IPS-11a (cell line): ENCODE results near the gene C17orf50.

Experiments used
- H3K4me3 ChIP-seq: one replicate; pipeline ENCODE4 v1.5.1; 2013; ENCODE audit warnings: low read depth, low read length, control low read depth

C17orf50 gene

DNA sequence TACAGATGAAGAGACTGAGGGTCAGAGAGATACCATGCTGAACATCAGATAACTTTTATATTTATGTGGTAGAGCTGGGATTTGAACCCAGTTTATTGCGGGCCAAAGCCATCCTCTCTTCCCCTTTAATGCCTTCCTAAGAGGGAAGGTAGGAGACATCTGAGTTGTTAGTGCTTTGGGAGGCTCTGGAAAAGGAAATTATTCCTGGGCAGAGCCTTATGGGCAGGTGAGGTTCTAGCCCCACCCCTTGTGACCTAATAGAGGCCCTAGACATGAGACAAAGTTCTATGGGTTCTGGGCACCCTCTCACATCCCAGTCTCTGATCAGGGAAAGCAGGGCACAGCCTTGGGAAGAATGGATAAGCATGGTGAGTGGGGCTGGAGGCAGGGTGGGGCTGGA is at the start of gene C17orf50:
TSS of gene C17orf50 (plus strand) at position 301 of the 400 bp plus-strand sequence. CDS start at position 356, 55 bp downstream.
- no peak within 1 kb of the TSS for H3K4me3 ChIP-seq

DNA sequence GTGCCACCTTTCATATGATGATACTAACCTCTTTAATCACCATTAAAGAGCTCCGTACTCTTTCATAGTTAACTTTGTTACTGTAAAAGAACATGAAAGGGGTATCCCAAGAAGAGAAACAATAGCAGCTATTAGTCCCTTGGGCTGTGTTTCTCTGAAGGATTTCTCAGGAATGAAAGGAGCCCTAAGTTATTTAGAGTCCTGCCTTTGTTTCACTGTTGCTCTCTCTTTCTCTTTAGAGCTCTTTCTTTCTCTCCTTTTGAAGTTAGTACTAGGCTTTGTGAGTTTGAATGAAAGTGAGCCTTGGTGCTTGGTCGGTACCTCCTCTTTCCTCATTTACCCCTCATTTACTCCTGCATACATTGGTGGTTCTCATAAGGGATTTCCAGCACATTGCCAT is 49.7 kb upstream of the C17orf50 start:
- no peak overlapping the region for H3K4me3 ChIP-seq

- H3K4me3 ChIP-seq = no peak overlapping the region
Measured at GRCh38 chr17:35713069-35713728, 47.5 kb upstream of the C17orf50 start.

- no peak overlapping the region for H3K4me3 ChIP-seq
Measured at GRCh38 chr17:35714988-35715387, 45.7 kb upstream of the C17orf50 start.

- H3K4me3 ChIP-seq = no peak overlapping the region
Measured at GRCh38 chr17:35715416-35715815, 45.3 kb upstream of the C17orf50 start.

- no peak overlapping the region for H3K4me3 ChIP-seq
Measured at GRCh38 chr17:35716173-35716572, 44.5 kb upstream of the C17orf50 start.

- H3K4me3 ChIP-seq = no peak overlapping the region
Measured at GRCh38 chr17:35716897-35717465, 43.7 kb upstream of the C17orf50 start.

DNA sequence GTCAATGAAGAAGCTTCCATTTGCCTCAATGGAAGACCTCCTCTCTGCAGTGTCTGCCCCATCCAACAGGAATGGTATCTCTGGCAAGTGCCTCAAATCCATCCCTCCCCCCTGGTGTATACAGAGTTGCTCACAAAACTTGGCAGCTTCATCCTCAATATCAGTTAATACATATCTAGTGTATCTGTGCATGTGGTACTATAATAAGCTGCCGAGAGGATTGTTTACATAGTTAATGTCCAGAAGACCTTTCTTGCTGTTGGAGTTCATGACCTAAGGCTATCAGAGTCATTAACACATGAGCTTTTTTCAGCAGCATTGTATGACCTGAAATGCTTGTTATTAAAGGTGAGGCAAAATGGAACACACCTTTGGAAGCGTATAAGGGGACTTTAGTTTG is 43.2 kb upstream of the C17orf50 start:
- no peak overlapping the region for H3K4me3 ChIP-seq

DNA sequence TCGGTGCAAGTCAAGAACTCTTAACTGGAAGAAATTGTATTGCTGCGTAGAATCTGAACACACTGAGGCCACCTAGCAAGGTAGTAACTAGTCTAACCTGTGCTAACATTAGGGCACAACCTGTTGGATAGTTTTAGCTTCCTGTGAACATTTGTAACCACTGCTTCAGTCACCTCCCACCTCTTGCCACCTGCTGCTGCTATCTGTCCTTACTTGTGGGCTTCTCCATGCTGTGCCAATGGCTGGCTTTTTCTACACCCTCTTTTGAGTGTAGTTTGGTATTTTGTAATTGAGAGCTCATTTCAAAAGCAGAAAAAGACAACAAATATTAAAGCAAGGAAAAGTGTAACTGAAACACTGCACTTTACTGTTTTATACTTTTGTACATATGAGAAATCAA is 37.0 kb upstream of the C17orf50 start:
- H3K4me3 ChIP-seq = no peak overlapping the region

DNA sequence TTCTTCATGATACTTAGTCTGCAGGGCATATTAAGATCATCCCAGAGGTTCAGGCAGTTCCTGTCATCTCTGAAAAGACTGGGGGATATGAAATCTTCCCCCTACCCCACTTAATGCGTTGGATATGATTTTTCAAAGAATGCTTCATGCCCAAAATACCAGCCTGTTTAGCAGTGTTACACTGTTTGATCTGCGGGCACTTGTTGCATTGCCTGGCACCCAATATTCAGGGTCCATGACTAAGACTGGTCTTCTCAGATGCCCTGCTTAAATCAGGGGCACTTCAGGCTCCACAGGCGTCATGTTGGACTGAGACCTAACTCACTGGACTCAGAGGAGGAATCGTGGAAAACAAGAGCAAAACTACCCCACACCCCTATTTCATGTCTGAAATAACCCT is 35.6 kb upstream of the C17orf50 start:
- no peak overlapping the region for H3K4me3 ChIP-seq

DNA sequence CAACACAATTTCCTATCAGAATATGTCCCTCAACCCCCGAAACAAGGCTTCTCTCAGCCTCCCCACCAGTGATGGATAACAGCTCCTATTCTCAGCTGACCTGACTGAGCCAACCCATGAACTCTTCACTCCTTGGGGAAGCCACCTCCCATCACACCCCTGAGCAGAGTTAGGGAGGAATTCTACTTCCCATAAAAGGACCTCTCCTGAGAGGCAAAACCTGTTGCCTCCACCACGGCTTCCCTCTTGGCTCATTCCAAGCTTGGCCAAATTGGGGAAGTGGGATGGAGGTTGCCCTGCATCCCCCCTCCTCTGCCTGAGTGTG is 34.9 kb upstream of the C17orf50 start:
- no peak overlapping the region for H3K4me3 ChIP-seq

GRCh38 chr17:35726127-35726952 is 34.3 kb upstream of the C17orf50 start:
- H3K4me3 ChIP-seq = no peak overlapping the region

DNA sequence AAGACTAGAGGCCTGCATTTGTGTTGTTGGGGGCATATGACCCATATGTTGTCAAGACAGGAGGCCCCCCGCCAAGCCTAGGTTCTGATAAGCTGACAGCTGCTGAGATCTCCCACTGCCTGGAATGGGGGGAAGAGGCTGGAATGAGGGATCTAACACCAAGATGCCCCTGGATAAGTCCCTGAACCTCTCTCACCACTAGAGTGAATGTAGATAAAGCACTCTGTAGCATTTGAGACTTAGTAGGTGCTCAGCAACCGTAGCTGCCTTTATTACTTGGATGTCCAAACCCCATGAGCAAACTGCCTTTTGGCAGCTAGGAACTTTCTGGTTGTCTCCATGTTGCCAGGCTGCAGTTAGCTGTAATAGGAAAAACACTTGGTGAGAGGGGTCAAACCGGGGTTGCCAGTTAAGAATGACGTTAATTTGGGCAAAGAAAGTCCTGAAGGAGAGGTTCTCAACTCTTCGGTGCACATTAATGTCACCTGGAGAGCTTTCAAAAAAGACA is 33.7 kb upstream of the C17orf50 start:
- H3K4me3 ChIP-seq = no peak overlapping the region

GRCh38 chr17:35727635-35728034 is 33.1 kb upstream of the C17orf50 start:
- no peak overlapping the region for H3K4me3 ChIP-seq

- H3K4me3 ChIP-seq = no peak overlapping the region
Measured at GRCh38 chr17:35728551-35728950, 32.1 kb upstream of the C17orf50 start.

- H3K4me3 ChIP-seq = no peak overlapping the region
Measured at GRCh38 chr17:35729405-35729833, 31.3 kb upstream of the C17orf50 start.

- no peak overlapping the region for H3K4me3 ChIP-seq
Measured at GRCh38 chr17:35730400-35731005, 30.2 kb upstream of the C17orf50 start.

- H3K4me3 ChIP-seq = peak within 1 kb of the TSS; percentile 56
Measured at GRCh38 chr17:35731239-35731916, 29.3 kb upstream of the C17orf50 start, which contains the start of gene RASL10B. Gene RASL10B, plus strand, starts transcription at chr17:35731639. Its CDS starts 3,546 bp downstream, at chr17:35735185.

- peak overlapping the region; percentile 56 for H3K4me3 ChIP-seq
Measured at GRCh38 chr17:35731917-35732805, 28.5 kb upstream of the C17orf50 start.

DNA sequence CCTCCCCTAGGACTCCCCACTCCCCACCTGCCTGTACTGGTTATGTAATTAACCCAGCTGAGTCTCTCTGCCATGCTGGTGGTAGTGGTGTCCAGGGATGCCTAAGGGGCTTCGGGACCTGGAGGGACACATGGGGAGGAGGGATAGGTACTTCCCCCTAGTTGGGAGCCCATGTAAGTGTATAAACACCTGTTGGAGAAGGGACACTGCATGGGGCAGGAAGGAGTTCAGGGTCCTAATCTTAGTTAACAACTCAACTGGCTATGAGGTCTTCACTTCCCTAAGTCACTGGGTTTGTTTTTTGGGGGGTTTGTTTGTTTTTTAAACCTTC is 27.9 kb upstream of the C17orf50 start:
- H3K4me3 ChIP-seq = no peak overlapping the region
